Measurements from ENCODE around the gene G6PC3.
A peak's percentile ranks its signal among the peaks of the same experiment; 100 is the strongest.
"Not testable (repeated sequence)": the region's sequence is repeated elsewhere in the genome, so short reads cannot be mapped to it uniquely, and the experiment has no call there.

Gene G6PC3

GRCh38 chr17:44070455-44071197 is at the start of gene G6PC3:
TSS of gene G6PC3 (plus strand) at chr17:44070735. CDS start at chr17:44070966, 231 bp downstream.
- peak; percentile 45 to 54 for DNase-seq (ENCODE audit: low read depth in 2 of 2, low spot score in 1 of 2)

GRCh38 chr17:44021227-44021626 is 49.3 kb upstream of the G6PC3 start:
- DNase-seq (ENCODE audit: low read depth in 2 of 2, low spot score in 1 of 2), result not testable (repeated sequence)

- no peak for DNase-seq (ENCODE audit: low read depth in 2 of 2, low spot score in 1 of 2)
Observed at GRCh38 chr17:44022246-44022645, 48.3 kb upstream of the G6PC3 start.

GRCh38 chr17:44023545-44024270 is 46.8 kb upstream of the G6PC3 start:
- no peak for DNase-seq (ENCODE audit: low read depth in 2 of 2, low spot score in 1 of 2)

- no peak for DNase-seq (ENCODE audit: low read depth in 2 of 2, low spot score in 1 of 2)
Observed at GRCh38 chr17:44024271-44024663, 46.3 kb upstream of the G6PC3 start.

GRCh38 chr17:44024853-44025252 is 45.7 kb upstream of the G6PC3 start:
- DNase-seq (ENCODE audit: low read depth in 2 of 2, low spot score in 1 of 2), result no peak

- no peak for DNase-seq (ENCODE audit: low read depth in 2 of 2, low spot score in 1 of 2)
Observed at GRCh38 chr17:44029736-44030135, 40.8 kb upstream of the G6PC3 start.

GRCh38 chr17:44030482-44030881 is 40.1 kb upstream of the G6PC3 start:
- DNase-seq (ENCODE audit: low read depth in 2 of 2, low spot score in 1 of 2), result no peak

- DNase-seq (ENCODE audit: low read depth in 2 of 2, low spot score in 1 of 2), result no peak
Observed at GRCh38 chr17:44033861-44034408, 36.6 kb upstream of the G6PC3 start.

- DNase-seq (ENCODE audit: low read depth in 2 of 2, low spot score in 1 of 2), result not testable (repeated sequence)
Observed at GRCh38 chr17:44034688-44035087, 35.8 kb upstream of the G6PC3 start.

- DNase-seq (ENCODE audit: low read depth in 2 of 2, low spot score in 1 of 2), result no peak
Observed at GRCh38 chr17:44037471-44037870, 33.1 kb upstream of the G6PC3 start.

- no peak for DNase-seq (ENCODE audit: low read depth in 2 of 2, low spot score in 1 of 2)
Observed at GRCh38 chr17:44038604-44039011, 31.9 kb upstream of the G6PC3 start.

GRCh38 chr17:44039829-44040635 is 30.5 kb upstream of the G6PC3 start:
- DNase-seq (ENCODE audit: low read depth in 2 of 2, low spot score in 1 of 2), result no peak

- DNase-seq (ENCODE audit: low read depth in 2 of 2, low spot score in 1 of 2), result no peak
Observed at GRCh38 chr17:44043272-44043696, 27.3 kb upstream of the G6PC3 start.

- no peak for DNase-seq (ENCODE audit: low read depth in 2 of 2, low spot score in 1 of 2)
Observed at GRCh38 chr17:44044071-44044470, 26.5 kb upstream of the G6PC3 start.

GRCh38 chr17:44045486-44045885 is 25.0 kb upstream of the G6PC3 start:
- no peak for DNase-seq (ENCODE audit: low read depth in 2 of 2, low spot score in 1 of 2)

- DNase-seq (ENCODE audit: low read depth in 2 of 2, low spot score in 1 of 2), result not testable (repeated sequence)
Observed at GRCh38 chr17:44046893-44047292, 23.6 kb upstream of the G6PC3 start.

- no peak for DNase-seq (ENCODE audit: low read depth in 2 of 2, low spot score in 1 of 2)
Observed at GRCh38 chr17:44049294-44050060, 21.1 kb upstream of the G6PC3 start.

GRCh38 chr17:44053125-44053872 is 17.2 kb upstream of the G6PC3 start:
- DNase-seq (ENCODE audit: low read depth in 2 of 2, low spot score in 1 of 2), result no peak
